Activated T-cell treated with anti-CD3 and anti-CD28 coated beads, Interleukin-2, amount 50 U/mL, for 24 hours (primary cell): Measurements from ENCODE around the gene SYK.
"Not testable (repeated sequence)": the region's sequence is repeated elsewhere in the genome, so short reads cannot be mapped to it uniquely, and the experiment has no call there.

Experiments
- DNase-seq: peaks from one replicate; pipeline ENCODE4 v3.0.0-alpha.2; 2020
- H3K27ac Mint-ChIP-seq: 2 replicates; pipeline ENCODE4 v1.8.0; 2020; ENCODE audit warnings: mild to moderate bottlenecking, mixed read lengths
- H3K27me3 Mint-ChIP-seq: 2 replicates; pipeline ENCODE4 v1.8.0; 2020; ENCODE audit warnings: mixed read lengths
- H3K36me3 Mint-ChIP-seq: 2 replicates; pipeline ENCODE4 v1.8.0; 2020; ENCODE audit warnings: low read depth, mixed read lengths
- H3K4me1 Mint-ChIP-seq: 2 replicates; pipeline ENCODE4 v1.8.0; 2020; ENCODE audit warnings: low read depth, mixed read lengths
- H3K4me3 Mint-ChIP-seq: 2 replicates; pipeline ENCODE4 v1.8.0; 2020; ENCODE audit warnings: mild to moderate bottlenecking, moderate library complexity, mixed read lengths
- H3K9me3 Mint-ChIP-seq: 2 replicates; pipeline ENCODE4 v1.8.0; 2020; ENCODE audit warnings: mixed read lengths

Gene SYK

GRCh38 chr9:90787771-90788460 lies 13.7 kb upstream of the SYK start:
- Mint-ChIP-seq H3K36me3 (no peaks in the 10 kb centered on the region), H3K27me3 (peaks cover 59% of the 10 kb centered on the region), H3K27ac (no peak overlapping the region), H3K4me1 (no peaks in the 10 kb centered on the region), H3K4me3 (no peak overlapping the region), H3K9me3 (peaks cover 9% of the 10 kb centered on the region)
- no peak for DNase-seq

DNA sequence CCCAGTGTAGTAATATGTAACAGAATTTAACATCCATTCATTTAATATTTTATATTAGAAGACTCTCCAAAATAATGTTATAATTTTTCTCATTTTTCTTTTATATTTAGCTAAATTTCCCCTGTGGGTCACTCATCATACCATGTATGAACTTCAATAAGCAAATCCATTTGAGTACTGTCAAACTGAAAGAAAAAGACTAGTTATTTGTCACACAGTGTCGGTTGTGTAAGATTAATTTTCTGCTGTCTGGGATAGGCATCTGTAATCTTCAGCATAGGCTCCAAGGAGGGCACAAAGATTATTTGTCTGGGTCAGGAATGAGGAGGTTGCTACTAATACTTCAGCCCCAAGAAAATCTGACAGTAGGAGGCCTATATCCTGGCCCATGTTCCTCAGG lies 13.1 kb upstream of the SYK start:
- H3K27ac Mint-ChIP-seq, H3K4me3 Mint-ChIP-seq, H3K36me3 Mint-ChIP-seq, DNase-seq, H3K4me1 Mint-ChIP-seq: not testable (repeated sequence)
- H3K27me3 Mint-ChIP-seq, result peaks cover 57% of the 10 kb centered on the region
- H3K9me3 Mint-ChIP-seq, result peaks cover 10% of the 10 kb centered on the region

GRCh38 chr9:90789408-90789807 lies 12.2 kb upstream of the SYK start:
- DNase-seq, result no peak
- no peak overlapping the region for H3K4me3 Mint-ChIP-seq
- H3K4me1 Mint-ChIP-seq, result peaks cover 12% of the 10 kb centered on the region
- H3K27ac Mint-ChIP-seq, result no peak overlapping the region
- peaks cover 55% of the 10 kb centered on the region for H3K27me3 Mint-ChIP-seq
- no peaks in the 10 kb centered on the region for H3K36me3 Mint-ChIP-seq
- H3K9me3 Mint-ChIP-seq, result peaks cover 16% of the 10 kb centered on the region

- no peak overlapping the region for H3K27ac Mint-ChIP-seq
- H3K4me3 Mint-ChIP-seq, result no peak overlapping the region
Measured at GRCh38 chr9:90789862-90790261, 11.8 kb upstream of the SYK start.

GRCh38 chr9:90793024-90793423 lies 8.6 kb upstream of the SYK start:
- DNase-seq, H3K36me3 Mint-ChIP-seq, H3K4me3 Mint-ChIP-seq, H3K27ac Mint-ChIP-seq: not testable (repeated sequence)
- H3K9me3 Mint-ChIP-seq, result peaks cover 16% of the 10 kb centered on the region
- peaks cover 59% of the 10 kb centered on the region for H3K27me3 Mint-ChIP-seq
- peaks cover 12% of the 10 kb centered on the region for H3K4me1 Mint-ChIP-seq

More at GRCh38 chr9:90789862-90790261, 11.8 kb upstream of the SYK start:
- Mint-ChIP-seq H3K36me3 (no peaks in the 10 kb centered on the region), H3K4me1 (peaks cover 12% of the 10 kb centered on the region), H3K27me3 (peaks cover 54% of the 10 kb centered on the region), H3K9me3 (peaks cover 16% of the 10 kb centered on the region)
- no peak for DNase-seq

GRCh38 chr9:90793729-90794128 lies 7.9 kb upstream of the SYK start:
- Mint-ChIP-seq H3K27ac (no peak overlapping the region), H3K4me3 (no peak overlapping the region), H3K9me3 (peaks cover 16% of the 10 kb centered on the region), H3K4me1 (peaks cover 12% of the 10 kb centered on the region), H3K36me3 (no peaks in the 10 kb centered on the region), H3K27me3 (peaks cover 59% of the 10 kb centered on the region)
- no peak for DNase-seq

- Mint-ChIP-seq H3K4me3 (no peak overlapping the region), H3K27ac (no peak overlapping the region), H3K27me3 (peaks cover 59% of the 10 kb centered on the region)
Measured at GRCh38 chr9:90795084-90795483, 6.5 kb upstream of the SYK start.

DNA sequence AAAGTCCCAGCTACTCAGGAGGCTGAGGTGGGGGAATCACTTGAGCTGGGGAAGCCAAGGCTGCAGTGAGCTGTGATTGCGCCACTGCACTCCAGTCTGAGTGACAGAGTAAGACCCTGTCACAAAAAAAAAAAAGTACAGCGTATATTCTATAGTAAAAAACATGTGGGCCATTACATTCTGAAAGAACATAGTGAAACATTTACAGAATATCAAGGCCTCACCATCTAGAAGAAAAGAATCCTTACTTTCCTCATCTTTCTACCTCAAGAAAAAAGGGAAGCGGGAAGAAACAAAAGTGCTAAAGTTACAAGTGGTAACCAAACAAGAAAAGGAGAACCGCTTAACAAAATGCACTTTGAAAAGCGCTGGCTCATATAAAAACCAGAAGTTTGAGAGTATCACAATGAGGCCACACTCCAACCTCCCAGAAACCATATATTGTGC lies 5.7 kb upstream of the SYK start:
- peaks cover 12% of the 10 kb centered on the region for H3K4me1 Mint-ChIP-seq
- H3K27ac Mint-ChIP-seq, result no peak overlapping the region
- peaks cover 14% of the 10 kb centered on the region for H3K9me3 Mint-ChIP-seq
- H3K27me3 Mint-ChIP-seq, result peaks cover 64% of the 10 kb centered on the region
- DNase-seq, result no peak
- H3K4me3 Mint-ChIP-seq, result no peak overlapping the region
- H3K36me3 Mint-ChIP-seq, result no peaks in the 10 kb centered on the region

More at GRCh38 chr9:90795084-90795483, 6.5 kb upstream of the SYK start:
- Mint-ChIP-seq H3K4me1 (peaks cover 12% of the 10 kb centered on the region), H3K36me3 (no peaks in the 10 kb centered on the region), H3K9me3 (peaks cover 16% of the 10 kb centered on the region)
- DNase-seq, result no peak

DNA sequence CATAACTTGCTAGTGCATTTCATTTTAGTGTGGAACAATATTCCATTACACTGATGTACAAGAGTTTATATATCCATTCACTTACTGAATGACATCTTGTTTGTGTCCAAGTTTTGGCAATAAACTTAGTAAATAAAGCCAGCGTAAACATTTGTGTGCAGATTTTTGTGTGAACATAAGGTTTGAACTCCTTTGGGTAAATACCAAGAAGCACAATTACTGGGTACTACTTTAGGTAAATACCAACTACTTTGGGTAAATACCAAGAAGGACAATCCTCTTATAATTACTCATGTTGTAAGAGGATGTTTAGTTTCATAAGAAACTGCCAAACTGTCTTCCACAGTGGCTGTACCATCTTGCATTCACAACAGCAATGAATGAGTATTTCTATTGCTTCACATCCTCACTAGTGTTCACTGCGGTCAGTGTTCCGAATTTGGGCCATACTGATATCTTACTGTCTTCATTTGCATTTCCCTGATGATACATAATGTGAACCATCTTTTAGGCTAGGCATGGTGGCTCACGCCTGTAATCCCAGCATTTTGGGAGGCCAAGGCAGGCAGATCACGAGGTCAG lies 2.3 kb upstream of the SYK start:
- no peaks in the 10 kb centered on the region for H3K36me3 Mint-ChIP-seq
- no peak overlapping the region for H3K27ac Mint-ChIP-seq
- H3K27me3 Mint-ChIP-seq, result peaks cover 78% of the 10 kb centered on the region
- H3K4me3 Mint-ChIP-seq, result no peak overlapping the region
- DNase-seq, result no peak
- H3K9me3 Mint-ChIP-seq, result no peaks in the 10 kb centered on the region
- peaks cover 5% of the 10 kb centered on the region for H3K4me1 Mint-ChIP-seq

- no peaks in the 10 kb centered on the region for H3K36me3 Mint-ChIP-seq
- H3K9me3 Mint-ChIP-seq, result no peaks in the 10 kb centered on the region
- peaks cover 5% of the 10 kb centered on the region for H3K4me1 Mint-ChIP-seq
- peaks cover 83% of the 10 kb centered on the region for H3K27me3 Mint-ChIP-seq
- H3K4me3 Mint-ChIP-seq, result peak overlapping the region; percentile 49
- DNase-seq, result no peak
- H3K27ac Mint-ChIP-seq, result no peak overlapping the region
Measured at GRCh38 chr9:90801973-90802322, 329 bp downstream of the SYK start.

DNA sequence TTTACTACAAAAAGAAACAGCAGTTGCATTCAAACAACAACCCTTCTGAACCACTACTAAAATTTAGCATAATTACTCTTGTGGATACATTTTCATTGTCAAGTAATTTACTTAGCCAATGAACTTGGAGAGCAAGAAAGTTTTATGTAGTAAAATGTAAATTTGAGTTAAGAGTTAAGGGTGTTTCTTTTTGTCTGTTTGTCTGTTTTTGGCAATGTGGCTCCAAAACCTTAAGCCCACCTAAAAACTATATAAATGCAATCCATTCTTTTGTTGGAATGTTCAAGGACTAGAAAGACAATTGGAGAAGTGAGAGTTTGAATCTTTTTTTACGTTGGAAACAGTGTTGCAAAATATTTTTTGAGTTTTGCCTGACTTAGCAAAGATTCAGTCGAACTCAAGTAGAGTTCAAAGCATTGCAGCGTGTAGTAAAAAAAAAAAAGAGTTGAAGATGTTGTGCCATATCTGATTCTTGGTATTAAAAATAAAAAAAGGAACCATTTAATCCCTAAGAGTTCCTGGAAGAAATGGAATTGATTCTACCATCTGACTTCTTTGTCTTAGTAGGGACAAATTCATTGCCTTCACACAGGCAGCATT lies 867 bp downstream of the SYK start:
- DNase-seq, result no peak
- Mint-ChIP-seq H3K27me3 (peaks cover 84% of the 10 kb centered on the region), H3K4me3 (peak overlapping the region; percentile 49), H3K9me3 (no peaks in the 10 kb centered on the region), H3K36me3 (no peaks in the 10 kb centered on the region), H3K4me1 (peaks cover 5% of the 10 kb centered on the region), H3K27ac (no peak overlapping the region)

DNA sequence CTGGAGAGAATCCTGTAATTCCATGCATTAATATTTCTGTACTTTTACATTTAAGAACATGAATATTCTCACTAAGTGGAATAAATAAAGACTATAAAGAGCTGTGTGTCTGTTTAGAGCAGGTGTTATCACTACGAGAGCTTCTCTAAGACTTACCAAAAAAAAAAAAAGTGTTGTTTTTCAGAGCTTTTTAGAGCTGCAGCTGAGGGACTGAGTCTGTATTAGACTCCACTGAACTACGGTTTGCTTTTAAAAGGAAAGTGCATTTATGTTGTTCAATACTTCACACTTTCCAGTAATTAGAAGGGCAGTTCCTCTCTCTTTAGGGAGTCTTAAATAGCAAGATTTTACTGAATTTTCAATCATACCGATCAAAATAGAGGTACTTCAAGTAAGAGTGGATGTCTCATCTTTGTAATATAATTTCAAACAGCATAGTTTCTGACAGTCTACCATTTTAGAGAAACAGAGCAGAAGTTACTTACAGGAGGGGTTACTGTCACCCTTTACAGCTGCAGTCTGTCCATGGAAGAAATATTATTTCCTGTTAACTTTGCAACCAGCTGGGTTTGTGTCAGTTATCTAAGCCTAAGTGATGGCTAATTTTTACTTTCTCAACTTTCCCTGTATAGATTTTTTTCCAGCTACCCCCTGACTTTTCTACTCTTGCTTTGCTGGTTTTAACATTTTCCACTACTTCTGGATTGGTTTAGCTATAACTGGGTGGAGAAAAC lies 2.4 kb downstream of the SYK start:
- DNase-seq, result no peak
- no peak overlapping the region for H3K27ac Mint-ChIP-seq
- H3K36me3 Mint-ChIP-seq, result no peaks in the 10 kb centered on the region
- H3K9me3 Mint-ChIP-seq, result no peaks in the 10 kb centered on the region
- no peak overlapping the region for H3K4me3 Mint-ChIP-seq
- H3K27me3 Mint-ChIP-seq, result peaks cover 89% of the 10 kb centered on the region
- H3K4me1 Mint-ChIP-seq, result peaks cover 5% of the 10 kb centered on the region

DNA sequence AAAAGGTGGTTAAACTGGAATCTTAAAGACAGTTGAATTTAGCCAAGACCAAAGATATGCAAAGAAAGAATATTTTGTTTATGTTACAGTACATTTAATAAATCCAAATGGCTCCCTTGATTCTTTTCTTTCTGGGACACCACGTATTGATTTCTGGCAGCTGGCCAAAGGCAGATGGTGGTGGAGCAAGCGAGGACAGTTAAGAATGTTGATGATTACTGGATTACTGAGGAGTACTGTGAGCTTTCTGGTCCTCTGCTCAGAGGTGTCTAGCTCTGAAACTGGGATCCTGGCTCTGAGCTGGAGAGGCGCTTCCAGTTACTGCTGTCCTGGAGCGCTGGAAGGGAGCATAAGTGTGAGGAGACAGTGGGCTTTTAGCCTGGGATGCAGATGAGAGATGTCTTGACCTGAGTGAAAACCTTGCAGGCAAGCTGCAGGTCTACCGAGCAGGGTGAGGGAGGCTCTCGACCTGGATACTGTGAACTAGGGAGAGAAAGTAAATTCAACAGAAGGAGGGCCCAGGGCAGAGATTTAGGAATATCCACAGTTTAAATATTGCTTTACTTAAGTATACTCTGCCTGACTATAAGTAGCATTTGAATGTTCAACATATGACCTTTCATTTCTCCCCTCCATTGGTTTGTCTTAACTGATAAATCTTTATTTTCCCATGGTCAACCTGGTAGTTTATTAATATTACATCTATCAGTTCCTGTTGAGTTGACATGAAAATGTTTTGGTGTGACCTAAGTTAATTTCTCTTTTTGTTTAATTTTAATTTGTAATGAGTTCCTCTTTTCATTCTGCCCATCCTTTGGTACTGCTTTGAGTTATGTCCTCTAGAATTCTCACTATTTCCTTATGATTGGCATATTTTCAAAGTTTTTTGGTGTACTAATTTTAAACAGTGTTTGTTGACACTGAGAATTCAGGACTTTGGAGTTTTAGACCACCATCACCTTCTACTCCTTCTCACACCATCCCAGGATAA lies 3.7 kb downstream of the SYK start:
- peaks cover 5% of the 10 kb centered on the region for H3K4me1 Mint-ChIP-seq
- no peaks in the 10 kb centered on the region for H3K36me3 Mint-ChIP-seq
- H3K9me3 Mint-ChIP-seq, result no peaks in the 10 kb centered on the region
- H3K4me3 Mint-ChIP-seq, result no peak overlapping the region
- peaks cover 87% of the 10 kb centered on the region for H3K27me3 Mint-ChIP-seq
- no peak overlapping the region for H3K27ac Mint-ChIP-seq
- DNase-seq, result no peak

- H3K36me3 Mint-ChIP-seq, result no peaks in the 10 kb centered on the region
- peaks cover 78% of the 10 kb centered on the region for H3K27me3 Mint-ChIP-seq
- DNase-seq, result no peak
- no peak overlapping the region for H3K4me3 Mint-ChIP-seq
- H3K9me3 Mint-ChIP-seq, result no peaks in the 10 kb centered on the region
- H3K27ac Mint-ChIP-seq, result no peak overlapping the region
- H3K4me1 Mint-ChIP-seq, result peaks cover 2% of the 10 kb centered on the region
Measured at GRCh38 chr9:90807006-90807405, 5.4 kb downstream of the SYK start.
